Measurements from ENCODE around the gene CES4A. TPM values are rescaled to one million over a fixed set of nuclear protein-coding genes. Genes with fewer than 3 reads are reported as not detected.

Gene CES4A
- total RNA-seq, 1 experiment from 2014 or later = 1.9 TPM

DNA sequence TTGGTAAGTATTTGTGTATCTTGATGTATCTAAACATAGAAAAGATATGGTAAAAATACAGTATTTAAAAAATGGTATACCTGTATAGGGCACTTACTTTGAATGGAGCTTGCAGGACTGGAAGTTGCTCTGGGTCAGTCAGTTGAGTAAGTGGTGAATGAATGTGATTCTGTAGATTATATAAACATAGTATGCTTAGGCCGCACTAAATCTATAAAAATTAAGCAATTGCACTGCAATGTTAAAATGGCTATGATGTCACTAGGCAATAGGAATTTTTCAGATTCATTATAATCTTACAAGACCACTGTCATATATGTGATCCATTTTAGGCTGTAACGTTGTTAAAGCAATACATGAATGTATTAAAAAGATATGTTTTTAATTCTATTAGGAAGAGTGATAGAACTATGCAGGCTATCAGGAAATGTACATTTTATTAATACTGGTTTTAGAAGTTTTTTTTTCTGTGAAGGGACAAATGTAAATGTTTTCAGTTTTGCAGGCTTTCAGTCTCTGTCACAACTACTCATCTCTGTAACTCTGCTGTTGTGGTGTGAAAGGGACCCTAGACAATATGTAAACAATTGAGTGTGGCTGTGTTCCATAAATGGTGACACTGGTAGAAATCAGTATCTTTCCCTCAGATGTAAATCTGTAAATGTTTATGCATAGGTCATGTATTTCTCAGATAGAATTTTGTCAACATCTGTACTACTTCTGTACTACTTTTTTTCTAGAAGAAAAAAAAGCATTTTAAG is 51.1 kb downstream of the CES4A start:
- Histone ChIP-seq H3K4ac (ENCODE audit: low read depth, low read length) (no peak overlapping the region), H4K5ac (ENCODE audit: insufficient read length, low read depth, low read length) (no peak overlapping the region), H3K23me2 (ENCODE audit: insufficient read length, low read depth, low read length, poor library complexity, severe bottlenecking) (no peaks in the 10 kb centered on the region), H3K14ac (ENCODE audit: insufficient read depth, low read length) (no peak overlapping the region), H2BK15ac (ENCODE audit: low read depth, low read length) (no peak overlapping the region), H3K56ac (ENCODE audit: insufficient read length, low read depth, low read length) (no peak overlapping the region), H2AK5ac (ENCODE audit: insufficient read length, low read length) (no peak overlapping the region), H3K23ac (ENCODE audit: insufficient read length, low read depth, low read length) (no peak overlapping the region), H2BK12ac (ENCODE audit: insufficient read length, low read depth, low read length) (no peak overlapping the region), H4K8ac (replicated peaks; ENCODE audit: insufficient read length, low read depth, low read length) (no peak overlapping the region), H3K79me1 (ENCODE audit: insufficient read depth, low read depth, low read length, poor library complexity, severe bottlenecking) (no peaks in the 10 kb centered on the region), H4K91ac (ENCODE audit: insufficient read length, low read depth, low read length) (no peak overlapping the region), H2BK5ac (ENCODE audit: insufficient read length, low read length) (no peak overlapping the region), H3K27ac (ENCODE audit: insufficient read length, low read depth, low read length) (no peak overlapping the region), H2BK120ac (ENCODE audit: low read depth, low read length, poor library complexity, severe bottlenecking) (no peak overlapping the region), H3T11ph (ENCODE audit: low read length) (no peak overlapping the region), H3K79me2 (ENCODE audit: insufficient read depth, low read length) (peaks cover 1% of the 10 kb centered on the region; the same call in 1 of the 2 replicates), H3K27me3 (ENCODE audit: insufficient read depth, low read length) (no peaks in the 10 kb centered on the region), H3K4me2 (ENCODE audit: insufficient read depth, insufficient read length, low read length) (no peak overlapping the region), H3K4me1 (ENCODE audit: insufficient read depth, low read length) (no peaks in the 10 kb centered on the region), H3K9me3 (ENCODE audit: control insufficient read depth, low read depth, low read length) (no peaks in the 10 kb centered on the region), H3K18ac (ENCODE audit: insufficient read length, low read depth, low read length) (no peak overlapping the region), H3K9ac (ENCODE audit: extremely low read depth, insufficient read length, low read length) (no peak overlapping the region), H4K20me1 (ENCODE audit: control insufficient read depth, insufficient read depth, insufficient read length) (no peaks in the 10 kb centered on the region), H2AFZ (ENCODE audit: low read length) (no peak overlapping the region), H2BK20ac (ENCODE audit: low read depth, low read length, poor library complexity, severe bottlenecking) (no peak overlapping the region)
- Mint-ChIP-seq H3K27ac (no peak overlapping the region), H3K4me3 (no peak overlapping the region), H3K4me1 (peaks cover 12 to 15% of the 10 kb centered on the region in 2 experiments), H3K36me3 (ENCODE audit: insufficient read depth in 1 of 3, low read depth in 3 of 3) (peaks cover 0 to 41% (median 15%) of the 10 kb centered on the region in 3 experiments; a peak in 4 of 7 replicates), H3K9me3 (no peaks in the 10 kb centered on the region), H3K27me3 (ENCODE audit: low read depth) (no peaks in the 10 kb centered on the region)
- TF ChIP-seq, protein P1, sequence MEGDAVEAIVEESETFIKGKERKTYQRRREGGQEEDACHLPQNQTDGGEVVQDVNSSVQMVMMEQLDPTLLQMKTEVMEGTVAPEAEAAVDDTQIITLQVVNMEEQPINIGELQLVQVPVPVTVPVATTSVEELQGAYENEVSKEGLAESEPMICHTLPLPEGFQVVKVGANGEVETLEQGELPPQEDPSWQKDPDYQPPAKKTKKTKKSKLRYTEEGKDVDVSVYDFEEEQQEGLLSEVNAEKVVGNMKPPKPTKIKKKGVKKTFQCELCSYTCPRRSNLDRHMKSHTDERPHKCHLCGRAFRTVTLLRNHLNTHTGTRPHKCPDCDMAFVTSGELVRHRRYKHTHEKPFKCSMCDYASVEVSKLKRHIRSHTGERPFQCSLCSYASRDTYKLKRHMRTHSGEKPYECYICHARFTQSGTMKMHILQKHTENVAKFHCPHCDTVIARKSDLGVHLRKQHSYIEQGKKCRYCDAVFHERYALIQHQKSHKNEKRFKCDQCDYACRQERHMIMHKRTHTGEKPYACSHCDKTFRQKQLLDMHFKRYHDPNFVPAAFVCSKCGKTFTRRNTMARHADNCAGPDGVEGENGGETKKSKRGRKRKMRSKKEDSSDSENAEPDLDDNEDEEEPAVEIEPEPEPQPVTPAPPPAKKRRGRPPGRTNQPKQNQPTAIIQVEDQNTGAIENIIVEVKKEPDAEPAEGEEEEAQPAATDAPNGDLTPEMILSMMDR (conservative IDR thresholded peaks at IDR 0.05) = no peak
- no peak for DNase-seq
- no CpG with 5 or more reads among the region's 2 CpGs for WGBS (ENCODE audit: extremely low coverage, insufficient read length, low lambda C conversion rate)

All from H9 (cell line).